ENCODE results near the gene ISG15. TPM values are rescaled to one million over a fixed set of nuclear protein-coding genes. Genes with fewer than 3 reads are reported as not detected.

ISG15 gene
- total RNA-seq, 4 donors from 2014 or later, result 36.0 to 70.6 (median 40.8) TPM; not detected in 1

DNA sequence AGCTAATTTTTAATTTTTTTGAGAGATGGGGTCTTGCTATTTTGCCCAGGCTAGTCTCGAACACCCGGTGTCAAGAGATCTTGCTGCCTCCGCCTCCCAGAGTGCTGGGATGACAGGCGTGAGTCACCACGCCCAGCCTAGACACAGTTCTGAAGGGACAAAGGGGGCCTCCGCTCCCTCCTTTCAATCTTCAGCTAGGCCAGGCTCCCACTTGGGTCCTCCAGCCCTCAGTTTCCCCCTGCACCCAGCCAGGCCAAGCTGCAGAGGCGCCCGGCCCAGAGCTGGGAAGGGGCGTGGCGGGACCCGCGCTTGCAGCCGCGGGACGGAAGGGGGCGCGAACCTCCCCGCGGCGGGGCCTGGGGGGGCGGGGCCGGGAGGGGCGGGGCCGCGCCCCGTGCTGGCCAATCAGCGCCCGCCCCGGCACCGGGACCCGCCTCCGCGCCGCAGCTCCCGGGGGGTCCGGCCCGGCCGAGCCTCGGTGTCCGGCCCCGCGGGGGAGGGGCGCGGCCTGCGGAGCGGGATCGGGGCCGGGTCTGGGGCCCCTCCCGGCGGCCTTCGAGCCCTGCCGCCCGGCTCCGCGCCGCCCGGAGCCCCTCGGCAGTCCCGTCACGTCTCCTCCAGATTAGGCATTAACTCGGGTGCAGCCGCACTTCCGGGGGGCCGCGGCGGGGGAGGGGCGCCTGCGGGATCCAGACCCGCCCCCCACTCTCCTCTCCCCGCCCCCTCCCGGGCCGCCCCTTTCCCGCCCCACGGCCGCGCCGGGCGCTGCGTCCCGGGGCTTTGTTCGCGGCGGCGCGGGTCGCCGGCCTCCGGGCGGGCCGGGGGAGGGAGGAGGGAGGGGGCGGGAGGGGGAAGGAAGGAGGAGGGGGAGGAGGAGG lies 6.1 kb downstream of the ISG15 start:
- DNase-seq, result peak; percentile 87
- Histone ChIP-seq H3K36me3 (no peaks in the 10 kb centered on the region), H3K27ac (peak overlapping the region; percentile 92 to 98 (median 93)), H3K27me3 (no peaks in the 10 kb centered on the region), H3K4me3 (peak overlapping the region; percentile 57 to 79 (median 78)), H3K9me3 (no peaks in the 10 kb centered on the region), H3K4me1 (peaks cover 9 to 30% (median 22%) of the 10 kb centered on the region in 4 donors)
- 7% methylated on average over 13 of the region's 91 CpGs; no CpG with 5 or more reads in 1 of the 2 donors for WGBS, 2 donors (ENCODE audit: low coverage in 1 of 2)
- no peak for TF ChIP-seq POLR2A (IDR thresholded peaks at IDR 0.05)
- TF ChIP-seq CTCF (IDR thresholded peaks at IDR 0.05), result peak; percentile 41 to 63 (median 49)
- in situ Hi-C loops (cut with MboI; ENCODE audit: low pct_ligation_motif_present in 1 of 4, low pct_unique_long_range_greater_than_20kb in 1 of 4, low sequenced_read_pairs in 3 of 4) (no loop called here), intact Hi-C loops (cut with DNase I; ENCODE audit: low total_unique reads) (loop anchor here (10.0 kb wide), 1 partner anchor 355 kb away; the partner anchor contains the start of gene AURKAIP1)

DNA sequence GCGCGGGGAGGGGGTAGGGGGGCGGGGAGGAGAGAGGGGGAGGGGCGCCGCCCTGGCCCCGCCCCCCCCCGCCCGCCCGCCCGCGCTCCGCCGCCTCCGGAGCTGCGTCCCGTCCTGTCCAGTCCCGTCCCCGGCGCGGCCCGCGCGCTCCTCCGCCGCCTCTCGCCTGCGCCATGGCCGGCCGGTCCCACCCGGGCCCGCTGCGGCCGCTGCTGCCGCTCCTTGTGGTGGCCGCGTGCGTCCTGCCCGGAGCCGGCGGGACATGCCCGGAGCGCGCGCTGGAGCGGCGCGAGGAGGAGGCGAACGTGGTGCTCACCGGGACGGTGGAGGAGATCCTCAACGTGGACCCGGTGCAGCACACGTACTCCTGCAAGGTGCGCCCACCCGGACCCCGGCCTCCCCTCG lies 6.7 kb downstream of the ISG15 start, which contains the start of gene AGRN:
Gene AGRN (plus strand): TSS at position 121 of the 405 bp plus-strand sequence. CDS start 53 bp downstream, at position 174.
- no peaks in the 10 kb centered on the region for H3K9me3 ChIP-seq
- no peaks in the 10 kb centered on the region for H3K36me3 ChIP-seq
- no peaks in the 10 kb centered on the region for H3K27me3 ChIP-seq
- intact Hi-C loops (cut with DNase I; ENCODE audit: low total_unique reads) (loop anchor here (10.0 kb wide), 1 partner anchor 355 kb away; the partner anchor contains the start of gene AURKAIP1), in situ Hi-C loops (cut with MboI; ENCODE audit: low pct_ligation_motif_present in 1 of 4, low pct_unique_long_range_greater_than_20kb in 1 of 4, low sequenced_read_pairs in 3 of 4) (no loop called here)
- peaks cover 6 to 25% (median 20%) of the 10 kb centered on the region in 4 donors for H3K4me1 ChIP-seq
- peak within 1 kb of the TSS; percentile 57 to 79 (median 78) for H3K4me3 ChIP-seq
- H3K27ac ChIP-seq, result peak within 1 kb of the TSS; percentile 92 to 98 (median 93)
- WGBS, 2 donors (ENCODE audit: low coverage in 1 of 2), result 1% methylated on average over 23 of the region's 58 CpGs; no CpG with 5 or more reads in 1 of the 2 donors
- peak; percentile 45 for DNase-seq
- TF ChIP-seq CTCF (IDR thresholded peaks at IDR 0.05) (no peak), EP300 (IDR thresholded peaks at IDR 0.05; ENCODE audit: low read depth) (no peak), POLR2AphosphoS5 (IDR thresholded peaks at IDR 0.05) (no peak), POLR2A (IDR thresholded peaks at IDR 0.05) (no peak)

DNA sequence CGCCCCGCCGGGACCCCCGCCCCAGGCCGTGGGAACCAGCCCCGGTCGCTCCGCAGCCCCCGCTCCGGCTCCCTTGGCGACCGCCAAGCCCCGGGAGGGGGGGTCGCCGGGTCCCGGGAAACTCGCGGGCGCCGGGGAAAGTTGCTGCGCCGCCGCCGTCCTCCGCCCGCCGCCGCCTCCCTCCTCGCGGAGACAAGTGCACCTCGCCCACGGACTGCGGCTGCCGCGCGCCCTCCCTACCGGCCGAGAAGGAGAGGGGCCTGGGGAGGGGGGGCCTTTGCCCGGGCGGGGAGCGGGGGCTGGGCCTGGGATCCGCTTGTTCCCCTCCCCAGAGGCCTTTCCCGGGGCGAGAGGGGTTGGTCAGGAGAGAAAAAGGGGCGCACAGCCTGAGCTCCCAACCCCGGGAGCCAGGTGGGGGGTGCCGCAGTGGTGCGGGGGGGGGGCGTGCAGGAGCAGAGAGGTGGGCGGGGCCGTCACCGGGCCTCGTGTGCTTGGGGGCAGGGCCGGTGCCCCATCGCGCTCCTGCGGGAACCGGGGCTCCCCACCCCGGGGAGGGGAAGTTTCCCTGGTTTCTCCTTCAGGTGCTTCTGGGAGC lies 7.2 kb downstream of the ISG15 start:
- in situ Hi-C loops (cut with MboI; ENCODE audit: low pct_ligation_motif_present in 1 of 4, low pct_unique_long_range_greater_than_20kb in 1 of 4, low sequenced_read_pairs in 3 of 4), result no loop called here
- H3K36me3 ChIP-seq, result no peaks in the 10 kb centered on the region
- WGBS, 2 donors (ENCODE audit: low coverage in 1 of 2), result 0% methylated on average over 28 of the region's 59 CpGs; no CpG with 5 or more reads in 1 of the 2 donors

More for the DNA sequence above, 7.2 kb downstream of the ISG15 start:
- Histone ChIP-seq H3K27ac (peak overlapping the region; percentile 92 to 98 (median 93)), H3K4me3 (peak overlapping the region; percentile 57 to 78 (median 73)), H3K4me1 (peaks cover 6 to 23% (median 20%) of the 10 kb centered on the region in 4 donors), H3K9me3 (no peaks in the 10 kb centered on the region), H3K27me3 (no peaks in the 10 kb centered on the region)
- DNase-seq, result no peak
- intact Hi-C loops (cut with DNase I; ENCODE audit: low total_unique reads), result no loop called here
- TF ChIP-seq POLR2AphosphoS5 (IDR thresholded peaks at IDR 0.05) (no peak), EP300 (IDR thresholded peaks at IDR 0.05; ENCODE audit: low read depth) (no peak), POLR2A (IDR thresholded peaks at IDR 0.05) (no peak), CTCF (IDR thresholded peaks at IDR 0.05) (no peak)
